Psoas muscle (tissue), 8 donors: Measurements from ENCODE around the gene PSMD6. TPM values are rescaled to one million over a fixed set of nuclear protein-coding genes. Genes with fewer than 3 reads are reported as not detected.

Experiments
- ATAC-seq, 4 donors: fragments of 200-7000 bp; cut with Tn5 transposase; one replicate each; pipeline ENCODE4 v1.9.1; 2020; ENCODE audit warnings: moderate library complexity in 3 of 4, mild to moderate bottlenecking in 2 of 4
- DNase-seq, 2 donors: peaks; one replicate each; pipeline ENCODE4 v3.0.0-alpha.2; 2020
- H3K27ac ChIP-seq: fragments of 200-600 bp; one replicate; pipeline ENCODE4 v1.8.0; 2022
- H3K27me3 ChIP-seq, 3 donors: fragments of 200-600 bp in 1 of 3; one replicate each; pipeline versions ENCODE4 v1.6.1 to v1.8.0; 2013 to 2022; ENCODE audit warnings: low read length in 2 of 3, mild to moderate bottlenecking in 2 of 3, moderate library complexity in 1 of 3; ENCODE audit not compliant: insufficient read depth in 3 of 3
- H3K36me3 ChIP-seq, 2 donors: fragments of 200-600 bp in 1 of 2; one replicate each; pipeline versions ENCODE4 v1.6.1 to v1.8.0; 2013 to 2022; ENCODE audit warnings: low read depth in 1 of 2, mild to moderate bottlenecking in 1 of 2, moderate library complexity in 1 of 2; ENCODE audit not compliant: insufficient read depth in 1 of 2
- H3K4me1 ChIP-seq: fragments of 200-600 bp; one replicate; pipeline ENCODE4 v1.8.0; 2022
- H3K4me3 ChIP-seq: fragments of 200-600 bp; one replicate; pipeline ENCODE4 v1.8.0; 2022; ENCODE audit warnings: mild to moderate bottlenecking
- H3K9me3 ChIP-seq: fragments of 200-600 bp; one replicate; pipeline ENCODE4 v1.8.0; 2022
- CTCF ChIP-seq: fragments of 200-600 bp; IDR thresholded peaks from one replicate; pipeline ENCODE4 v1.8.0; 2022; ENCODE audit warnings: antibody characterized with exemption
- WGBS, 3 donors: extraction: QIAGEN DNeasy Blood & Tissue Kit; methylation state at CpG; one replicate each; pipeline versions ENCODE4 v1.1.6 to v1.1.7; 2013; 5-methylcytosine and 5-hydroxymethylcytosine counted together
- intact Hi-C, 2 donors: fragments of 100-400 bp; cut with DNase I; formaldehyde crosslinking; loops; one replicate each; pipeline versions ENCODE4 v1.11.0 to v1.14.2; 2022
- polyA plus RNA-seq, 3 donors: library from polyadenylated mRNA; stranded (reverse); fragments of 200-250 nt; gene quantifications; one replicate each; pipeline ENCODE4 v1.2.3, GENCODE V29; 2013
- total RNA-seq, 4 donors: library from RNA; stranded (reverse); fragmentation: NEBNext Ultra II Directional in 2 of 4; extraction: Animal tissue kit (Norgen Biotek cat#: 25700) in 2 of 4; gene quantifications; one replicate each; pipeline versions ENCODE4 v1.2.1 to v1.2.4, GENCODE V29; 2021 to 2023
- donor health status: healthy with polysubstance abuse.
- donor health status: DM: no; HTN: no; CAD: no; lungs with moderate emphysema.
- donor health status: Bipolar disorder and iron deficiency.
- donor health status: healthy.
- donor health status: DM: yes; HTN: yes; CAD: no.
- donor health status: DM: no; HTN: no; CAD: no.
- donor health status: DM: no; HTN: no; CAD: no.
- donor health status: DM: yes; HTN: yes; CAD: no.

PSMD6 gene
- total and polyA plus RNA-seq, 7 donors: 81.8 to 333 (median 145) TPM

GRCh38 chr3:64049136-64049535 is 25.8 kb upstream of the PSMD6 start:
- no peak overlapping the region for H3K27ac ChIP-seq
- TF ChIP-seq CTCF: no peak
- no peaks in the 10 kb centered on the region for H3K9me3 ChIP-seq
- H3K4me1 ChIP-seq: no peaks in the 10 kb centered on the region
- intact Hi-C loops: no loop called here
- DNase-seq (no peak), ATAC-seq (no peak)
- no peak overlapping the region for H3K4me3 ChIP-seq
- WGBS, 3 donors: 74 to 87% (median 83%) methylated on average over 3 of the region's 3 CpGs
- H3K27me3 ChIP-seq: no peaks in the 10 kb centered on the region
- H3K36me3 ChIP-seq: no peaks in the 10 kb centered on the region

- intact Hi-C loops: no loop called here
Observed at GRCh38 chr3:64048631-64049061, 25.4 kb upstream of the PSMD6 start.

GRCh38 chr3:64047787-64048186 is 24.5 kb upstream of the PSMD6 start:
- 86 to 90% (median 90%) methylated on average over 7 of the region's 7 CpGs for WGBS, 3 donors
- H3K4me3 ChIP-seq: no peak overlapping the region
- no peak for TF ChIP-seq CTCF
- intact Hi-C loops: no loop called here
- no peaks in the 10 kb centered on the region for H3K4me1 ChIP-seq
- no peaks in the 10 kb centered on the region for H3K9me3 ChIP-seq
- no peaks in the 10 kb centered on the region for H3K36me3 ChIP-seq
- DNase-seq (no peak), ATAC-seq (no peak)
- H3K27me3 ChIP-seq: peaks cover 0 to under 1% (median 0%) of the 10 kb centered on the region in 3 donors
- H3K27ac ChIP-seq: no peak overlapping the region

More at GRCh38 chr3:64048631-64049061, 25.4 kb upstream of the PSMD6 start:
- no peaks in the 10 kb centered on the region for H3K4me1 ChIP-seq
- no peak overlapping the region for H3K27ac ChIP-seq
- no peaks in the 10 kb centered on the region for H3K36me3 ChIP-seq
- H3K9me3 ChIP-seq: no peaks in the 10 kb centered on the region
- H3K27me3 ChIP-seq: no peaks in the 10 kb centered on the region
- 24 to 33% (median 32%) methylated on average over 3 of the region's 3 CpGs for WGBS, 3 donors
- ATAC-seq: no peak
- DNase-seq: no peak
- no peak for TF ChIP-seq CTCF
- H3K4me3 ChIP-seq: no peak overlapping the region

GRCh38 chr3:64046996-64047594 is 23.8 kb upstream of the PSMD6 start:
- intact Hi-C loops: no loop called here
- TF ChIP-seq CTCF: no peak
- no peak for ATAC-seq

GRCh38 chr3:64046592-64046991 is 23.3 kb upstream of the PSMD6 start:
- Histone ChIP-seq H3K36me3 (no peaks in the 10 kb centered on the region), H3K4me1 (no peaks in the 10 kb centered on the region), H3K27ac (no peak overlapping the region), H3K4me3 (no peak overlapping the region), H3K9me3 (no peaks in the 10 kb centered on the region), H3K27me3 (peaks cover 0 to 6% (median 0%) of the 10 kb centered on the region in 3 donors)
- WGBS, 3 donors: 85 to 92% (median 88%) methylated on average over 3 of the region's 3 CpGs
- DNase-seq: no peak
- TF ChIP-seq CTCF: no peak
- intact Hi-C loops: no loop called here
- no peak for ATAC-seq

More at GRCh38 chr3:64046996-64047594, 23.8 kb upstream of the PSMD6 start:
- H3K27me3 ChIP-seq: peaks cover 0 to 6% (median 0%) of the 10 kb centered on the region in 3 donors
- no peaks in the 10 kb centered on the region for H3K36me3 ChIP-seq
- H3K4me3 ChIP-seq: no peak overlapping the region
- WGBS, 3 donors: 70 to 76% (median 72%) methylated on average over 6 of the region's 6 CpGs
- DNase-seq: no peak
- no peaks in the 10 kb centered on the region for H3K9me3 ChIP-seq
- no peak overlapping the region for H3K27ac ChIP-seq
- H3K4me1 ChIP-seq: no peaks in the 10 kb centered on the region
